ENCODE measurements around the gene LDHB.

The LDHB gene

GRCh38 chr12:21694660-21695059 lies 37.0 kb upstream of the LDHB start:
- ATAC-seq (ENCODE audit: insufficient read depth, low read depth) (no peak), DNase-seq (no peak)
- no peaks in the 10 kb centered on the region for H3K79me2 ChIP-seq (ENCODE audit: insufficient read depth, low read length)
- H4K20me1 ChIP-seq (ENCODE audit: insufficient read depth, low read length), result no peaks in the 10 kb centered on the region
- no peak overlapping the region for H3K4me3 ChIP-seq (ENCODE audit: low read depth in 1 of 2, low read length in 2 of 2)
- TF ChIP-seq EZH2 (IDR thresholded peaks at IDR 0.05; ENCODE audit: borderline replicate concordance, low read depth, low read length, severe bottlenecking) (no peak), CTCF (IDR thresholded peaks at IDR 0.05; ENCODE audit: borderline replicate concordance, extremely low read depth, low read length, poor library complexity, severe bottlenecking) (no peak)
- H3K27me3 ChIP-seq (ENCODE audit: insufficient read depth, low read length, poor library complexity), result peaks cover 3% of the 10 kb centered on the region
- H3K4me1 ChIP-seq (ENCODE audit: insufficient read depth, low read length), result no peaks in the 10 kb centered on the region
- H3K36me3 ChIP-seq (ENCODE audit: insufficient read depth, low read length), result no peaks in the 10 kb centered on the region
- no peaks in the 10 kb centered on the region for H3K9me3 ChIP-seq (ENCODE audit: insufficient read depth, low read length, severe bottlenecking)
- H2AFZ ChIP-seq (ENCODE audit: low read depth, low read length), result no peak overlapping the region
- no peak overlapping the region for H3K4me2 ChIP-seq (ENCODE audit: insufficient read depth, low read length)
- H3K9ac ChIP-seq (ENCODE audit: low read depth, low read length), result no peak overlapping the region
- H3K27ac ChIP-seq (ENCODE audit: low read length), result no peak overlapping the region

- H2AFZ ChIP-seq (ENCODE audit: low read depth, low read length), result no peak overlapping the region
- no peak for DNase-seq
- no peak overlapping the region for H3K27ac ChIP-seq (ENCODE audit: low read length)
- no peaks in the 10 kb centered on the region for H3K9me3 ChIP-seq (ENCODE audit: insufficient read depth, low read length, severe bottlenecking)
- no peak overlapping the region for H3K9ac ChIP-seq (ENCODE audit: low read depth, low read length)
- H3K4me3 ChIP-seq (ENCODE audit: low read depth in 1 of 2, low read length in 2 of 2), result no peak overlapping the region
- H4K20me1 ChIP-seq (ENCODE audit: insufficient read depth, low read length), result no peaks in the 10 kb centered on the region
- ATAC-seq (ENCODE audit: insufficient read depth, low read depth), result no peak
- H3K79me2 ChIP-seq (ENCODE audit: insufficient read depth, low read length), result no peaks in the 10 kb centered on the region
- no peaks in the 10 kb centered on the region for H3K36me3 ChIP-seq (ENCODE audit: insufficient read depth, low read length)
- H3K27me3 ChIP-seq (ENCODE audit: insufficient read depth, low read length, poor library complexity), result peaks cover 3% of the 10 kb centered on the region
- H3K4me2 ChIP-seq (ENCODE audit: insufficient read depth, low read length), result no peak overlapping the region
- H3K4me1 ChIP-seq (ENCODE audit: insufficient read depth, low read length), result no peaks in the 10 kb centered on the region
- TF ChIP-seq EZH2 (IDR thresholded peaks at IDR 0.05; ENCODE audit: borderline replicate concordance, low read depth, low read length, severe bottlenecking) (no peak), CTCF (IDR thresholded peaks at IDR 0.05; ENCODE audit: borderline replicate concordance, extremely low read depth, low read length, poor library complexity, severe bottlenecking) (no peak)
Observed at GRCh38 chr12:21691515-21691914, 33.9 kb upstream of the LDHB start.

GRCh38 chr12:21690704-21691368 lies 33.2 kb upstream of the LDHB start:
- no peaks in the 10 kb centered on the region for H3K4me1 ChIP-seq (ENCODE audit: insufficient read depth, low read length)
- no peak overlapping the region for H3K4me3 ChIP-seq (ENCODE audit: low read depth in 1 of 2, low read length in 2 of 2)
- no peak overlapping the region for H2AFZ ChIP-seq (ENCODE audit: low read depth, low read length)
- ATAC-seq (ENCODE audit: insufficient read depth, low read depth), result no peak
- no peaks in the 10 kb centered on the region for H3K9me3 ChIP-seq (ENCODE audit: insufficient read depth, low read length, severe bottlenecking)
- H3K79me2 ChIP-seq (ENCODE audit: insufficient read depth, low read length), result no peaks in the 10 kb centered on the region
- no peak overlapping the region for H3K27ac ChIP-seq (ENCODE audit: low read length)
- peaks cover 3% of the 10 kb centered on the region for H3K27me3 ChIP-seq (ENCODE audit: insufficient read depth, low read length, poor library complexity)
- TF ChIP-seq EZH2 (IDR thresholded peaks at IDR 0.05; ENCODE audit: borderline replicate concordance, low read depth, low read length, severe bottlenecking), result no peak
- no peak for TF ChIP-seq CTCF (IDR thresholded peaks at IDR 0.05; ENCODE audit: borderline replicate concordance, extremely low read depth, low read length, poor library complexity, severe bottlenecking)
- no peak overlapping the region for H3K4me2 ChIP-seq (ENCODE audit: insufficient read depth, low read length)
- no peak overlapping the region for H3K9ac ChIP-seq (ENCODE audit: low read depth, low read length)
- H3K36me3 ChIP-seq (ENCODE audit: insufficient read depth, low read length), result no peaks in the 10 kb centered on the region
- no peaks in the 10 kb centered on the region for H4K20me1 ChIP-seq (ENCODE audit: insufficient read depth, low read length)
- no peak for DNase-seq

Data from DND-41 (cell line).